ENCODE measurements around the gene R3HDM1. TPM values are rescaled to one million over a fixed set of nuclear protein-coding genes. Genes with fewer than 3 reads are reported as not detected.

Gene R3HDM1
- total RNA-seq, 1 experiment from 2014 or later: 62.6 TPM

DNA sequence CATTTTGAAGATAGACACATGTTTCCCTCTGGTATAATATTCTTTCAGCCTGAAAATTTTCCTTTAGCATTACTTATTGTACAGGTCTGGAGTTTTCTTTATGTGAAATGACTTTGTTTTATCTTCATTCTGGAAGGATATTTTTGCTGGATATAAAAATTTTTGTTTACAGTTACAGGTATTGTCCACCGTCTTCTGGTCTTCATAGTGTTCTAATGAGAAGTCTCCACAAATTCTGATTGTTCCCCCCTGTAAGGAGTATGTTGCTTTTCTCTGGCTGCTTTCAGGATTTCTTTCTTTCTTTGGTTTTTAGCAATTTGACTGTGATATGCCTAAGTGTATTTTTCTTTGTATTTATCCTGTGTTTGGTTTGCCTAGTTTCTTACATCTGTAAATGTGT lies 225.4 kb downstream of the R3HDM1 start:
- no TSS peak for BruUV-seq (replicated peaks)
- in situ Hi-C loops (cut with HindIII; ENCODE audit: low pct_unique_long_range_greater_than_20kb, low sequenced_read_pairs) (no loop called here), intact Hi-C loops (cut with micrococcal nuclease; ENCODE audit: unreplicated experiment) (no loop called here)
- CTCF ChIA-PET: no interaction called here
- no peak overlapping the region for H3K4me3 ChIP-seq (ENCODE audit: low read depth in 2 of 2, low read length in 2 of 2)
- POLR2A ChIA-PET: no interaction called here
- no peak for ATAC-seq
- no peaks in the 10 kb centered on the region for H3K4me1 ChIP-seq (ENCODE audit: control insufficient read depth, insufficient read depth, low read length)
- no peaks in the 10 kb centered on the region for H3K27me3 ChIP-seq (ENCODE audit: control insufficient read depth, insufficient read depth, low read length)
- H3K36me3 ChIP-seq (ENCODE audit: control insufficient read depth, insufficient read depth, low read length): peaks cover 39% of the 10 kb centered on the region
- TF ChIP-seq, protein P1, sequence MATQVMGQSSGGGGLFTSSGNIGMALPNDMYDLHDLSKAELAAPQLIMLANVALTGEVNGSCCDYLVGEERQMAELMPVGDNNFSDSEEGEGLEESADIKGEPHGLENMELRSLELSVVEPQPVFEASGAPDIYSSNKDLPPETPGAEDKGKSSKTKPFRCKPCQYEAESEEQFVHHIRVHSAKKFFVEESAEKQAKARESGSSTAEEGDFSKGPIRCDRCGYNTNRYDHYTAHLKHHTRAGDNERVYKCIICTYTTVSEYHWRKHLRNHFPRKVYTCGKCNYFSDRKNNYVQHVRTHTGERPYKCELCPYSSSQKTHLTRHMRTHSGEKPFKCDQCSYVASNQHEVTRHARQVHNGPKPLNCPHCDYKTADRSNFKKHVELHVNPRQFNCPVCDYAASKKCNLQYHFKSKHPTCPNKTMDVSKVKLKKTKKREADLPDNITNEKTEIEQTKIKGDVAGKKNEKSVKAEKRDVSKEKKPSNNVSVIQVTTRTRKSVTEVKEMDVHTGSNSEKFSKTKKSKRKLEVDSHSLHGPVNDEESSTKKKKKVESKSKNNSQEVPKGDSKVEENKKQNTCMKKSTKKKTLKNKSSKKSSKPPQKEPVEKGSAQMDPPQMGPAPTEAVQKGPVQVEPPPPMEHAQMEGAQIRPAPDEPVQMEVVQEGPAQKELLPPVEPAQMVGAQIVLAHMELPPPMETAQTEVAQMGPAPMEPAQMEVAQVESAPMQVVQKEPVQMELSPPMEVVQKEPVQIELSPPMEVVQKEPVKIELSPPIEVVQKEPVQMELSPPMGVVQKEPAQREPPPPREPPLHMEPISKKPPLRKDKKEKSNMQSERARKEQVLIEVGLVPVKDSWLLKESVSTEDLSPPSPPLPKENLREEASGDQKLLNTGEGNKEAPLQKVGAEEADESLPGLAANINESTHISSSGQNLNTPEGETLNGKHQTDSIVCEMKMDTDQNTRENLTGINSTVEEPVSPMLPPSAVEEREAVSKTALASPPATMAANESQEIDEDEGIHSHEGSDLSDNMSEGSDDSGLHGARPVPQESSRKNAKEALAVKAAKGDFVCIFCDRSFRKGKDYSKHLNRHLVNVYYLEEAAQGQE (IDR thresholded peaks at IDR 0.05; ENCODE audit: insufficient read depth in 1 of 2, low read depth in 2 of 2, low read length in 1 of 2): no peak
- TF ChIP-seq, protein P2, sequence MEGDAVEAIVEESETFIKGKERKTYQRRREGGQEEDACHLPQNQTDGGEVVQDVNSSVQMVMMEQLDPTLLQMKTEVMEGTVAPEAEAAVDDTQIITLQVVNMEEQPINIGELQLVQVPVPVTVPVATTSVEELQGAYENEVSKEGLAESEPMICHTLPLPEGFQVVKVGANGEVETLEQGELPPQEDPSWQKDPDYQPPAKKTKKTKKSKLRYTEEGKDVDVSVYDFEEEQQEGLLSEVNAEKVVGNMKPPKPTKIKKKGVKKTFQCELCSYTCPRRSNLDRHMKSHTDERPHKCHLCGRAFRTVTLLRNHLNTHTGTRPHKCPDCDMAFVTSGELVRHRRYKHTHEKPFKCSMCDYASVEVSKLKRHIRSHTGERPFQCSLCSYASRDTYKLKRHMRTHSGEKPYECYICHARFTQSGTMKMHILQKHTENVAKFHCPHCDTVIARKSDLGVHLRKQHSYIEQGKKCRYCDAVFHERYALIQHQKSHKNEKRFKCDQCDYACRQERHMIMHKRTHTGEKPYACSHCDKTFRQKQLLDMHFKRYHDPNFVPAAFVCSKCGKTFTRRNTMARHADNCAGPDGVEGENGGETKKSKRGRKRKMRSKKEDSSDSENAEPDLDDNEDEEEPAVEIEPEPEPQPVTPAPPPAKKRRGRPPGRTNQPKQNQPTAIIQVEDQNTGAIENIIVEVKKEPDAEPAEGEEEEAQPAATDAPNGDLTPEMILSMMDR (IDR thresholded peaks at IDR 0.05): no peak
- TF ChIP-seq POLR2AphosphoS5 (IDR thresholded peaks at IDR 0.05; ENCODE audit: low read depth, low read length): no peak
- no peak for TF ChIP-seq SIN3A (IDR thresholded peaks at IDR 0.05; ENCODE audit: borderline replicate concordance, insufficient read depth, low read depth, low read length)
- TF ChIP-seq TCF7L2 (IDR thresholded peaks at IDR 0.05; ENCODE audit: low read depth, low read length): no peak
- DNase-seq (ENCODE audit: low read depth, low spot score): no peak
- no peak overlapping the region for H3K27ac ChIP-seq (ENCODE audit: low read length)
- no peaks in the 10 kb centered on the region; the same call in 1 of the 2 replicates for H3K9me3 ChIP-seq (ENCODE audit: control insufficient read depth, insufficient read depth, low read depth, low read length)

DNA sequence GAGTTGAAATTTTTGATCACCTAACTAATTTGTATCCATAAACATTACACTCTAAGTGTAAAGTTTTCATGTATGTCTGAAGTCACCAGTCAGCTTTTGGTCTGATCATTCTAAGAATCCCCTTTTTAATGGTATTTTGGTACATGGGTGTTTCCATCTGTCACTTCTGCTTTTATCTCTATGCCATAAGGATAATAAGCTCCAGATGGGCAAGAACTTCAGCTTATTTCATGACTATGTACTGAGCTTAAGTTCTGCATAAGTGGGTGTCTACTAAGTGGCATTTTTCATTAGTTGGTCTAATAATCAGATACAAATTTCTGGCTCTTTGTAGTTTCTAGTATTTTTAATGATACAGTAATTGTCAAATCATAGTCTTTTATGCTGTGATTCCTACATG lies 230.7 kb downstream of the R3HDM1 start:
- peaks cover 26% of the 10 kb centered on the region for H3K36me3 ChIP-seq (ENCODE audit: control insufficient read depth, insufficient read depth, low read length)
- DNase-seq (ENCODE audit: low read depth, low spot score) (no peak), ATAC-seq (no peak)
- H3K4me3 ChIP-seq (ENCODE audit: low read depth in 2 of 2, low read length in 2 of 2): no peak overlapping the region
- H3K4me1 ChIP-seq (ENCODE audit: control insufficient read depth, insufficient read depth, low read length): no peaks in the 10 kb centered on the region
- no peaks in the 10 kb centered on the region for H3K9me3 ChIP-seq (ENCODE audit: control insufficient read depth, insufficient read depth, low read depth, low read length)
- intact Hi-C loops (cut with micrococcal nuclease; ENCODE audit: unreplicated experiment): no loop called here
- BruUV-seq (replicated peaks): no TSS peak
- in situ Hi-C loops (cut with HindIII; ENCODE audit: low pct_unique_long_range_greater_than_20kb, low sequenced_read_pairs): no loop called here
- TF ChIP-seq TCF7L2 (IDR thresholded peaks at IDR 0.05; ENCODE audit: low read depth, low read length) (no peak), POLR2AphosphoS5 (IDR thresholded peaks at IDR 0.05; ENCODE audit: low read depth, low read length) (no peak), SIN3A (IDR thresholded peaks at IDR 0.05; ENCODE audit: borderline replicate concordance, insufficient read depth, low read depth, low read length) (no peak)
- TF ChIP-seq, protein P2 (IDR thresholded peaks at IDR 0.05): no peak
- TF ChIP-seq, protein P1 (IDR thresholded peaks at IDR 0.05; ENCODE audit: insufficient read depth in 1 of 2, low read depth in 2 of 2, low read length in 1 of 2): no peak
- no peaks in the 10 kb centered on the region for H3K27me3 ChIP-seq (ENCODE audit: control insufficient read depth, insufficient read depth, low read length)
- ChIA-PET POLR2A (no interaction called here), CTCF (no interaction called here)
- H3K27ac ChIP-seq (ENCODE audit: low read length): no peak overlapping the region

Measured in Panc1 (cell line).